Stimulated activated CD8-positive, alpha-beta memory T cell treated with anti-CD3 and anti-CD28 coated beads, Interleukin-12 subunit alpha, Interleukin-12 subunit beta, amount 100 ng/mL, for 1 hour (primary cell): ENCODE measurements around the gene LENG9.
A peak's percentile ranks its signal among the peaks of the same experiment; 100 is the strongest.
"Not testable (repeated sequence)": the region's sequence is repeated elsewhere in the genome, so short reads cannot be mapped to it uniquely, and the experiment has no call there.

Experiments
- DNase-seq: peaks from one replicate; pipeline ENCODE4 v3.0.0-alpha.2; 2020; ENCODE audit warnings: low read depth

LENG9 gene

DNA sequence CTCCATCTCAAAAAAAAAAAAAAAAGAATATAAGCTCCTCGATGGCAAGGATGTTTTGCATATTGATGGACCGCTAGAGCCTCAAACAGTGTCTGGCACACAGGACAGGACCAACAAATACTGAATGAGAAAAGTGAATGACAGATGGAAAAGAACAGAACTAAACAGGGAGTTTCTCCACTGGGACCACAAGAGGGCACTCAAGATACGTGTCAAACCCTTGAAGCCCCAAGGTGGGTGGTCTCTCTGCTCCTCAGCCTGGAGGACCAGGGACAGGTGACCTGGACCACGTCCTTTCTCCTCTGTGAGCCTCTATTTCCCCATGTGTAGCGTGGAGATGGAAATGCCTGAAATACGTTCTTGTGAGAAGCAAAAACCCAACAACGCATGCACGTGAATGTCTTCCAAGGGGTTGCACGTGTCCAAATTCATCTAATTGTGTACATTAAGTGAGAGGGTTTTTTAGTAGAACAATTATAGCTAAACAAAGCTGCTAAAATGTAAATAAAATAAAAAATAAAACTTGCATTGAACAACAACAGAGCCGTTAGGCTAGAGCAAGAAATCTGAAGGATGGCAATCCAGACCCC lies 15.2 kb upstream of the LENG9 start:
- no peak for DNase-seq

DNA sequence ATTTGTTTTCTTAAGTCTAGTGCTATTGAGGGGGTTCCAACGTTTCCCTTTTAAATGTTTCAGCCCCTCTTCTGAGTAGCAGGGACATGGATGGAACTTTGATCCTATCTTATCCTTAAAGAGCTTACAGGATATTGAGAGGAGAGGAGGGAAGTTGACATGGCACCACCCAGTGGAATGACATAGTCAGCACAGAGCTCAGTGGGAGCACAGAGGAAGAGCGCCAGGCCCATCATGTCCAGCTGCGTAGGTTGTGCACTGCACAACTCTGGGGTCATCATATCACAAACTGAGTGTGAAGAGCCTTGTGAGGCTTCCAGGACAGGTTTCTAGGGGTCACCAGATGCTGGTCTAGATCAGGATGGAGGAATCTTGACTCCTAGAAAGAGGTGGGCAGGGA lies 14.1 kb upstream of the LENG9 start:
- no peak for DNase-seq

DNA sequence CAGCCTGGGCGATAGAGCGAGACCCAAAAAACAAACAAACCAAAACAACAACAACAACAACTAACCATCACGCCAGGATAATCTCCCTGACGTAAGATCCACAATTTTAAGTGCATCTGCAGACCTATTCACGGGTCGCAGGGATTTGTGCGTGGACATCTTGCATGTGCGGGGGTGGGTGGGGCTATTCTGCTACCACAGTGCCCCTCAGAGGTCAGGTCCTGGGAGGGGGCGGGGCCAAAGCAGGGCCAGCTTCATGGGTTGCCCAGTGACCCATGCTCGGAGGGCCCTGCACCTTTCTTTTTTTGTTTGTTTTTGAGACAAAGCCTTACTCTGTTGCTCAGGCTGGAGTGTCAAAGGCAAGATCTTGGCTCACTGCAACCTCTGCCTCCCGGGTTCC lies 12.1 kb upstream of the LENG9 start:
- no peak for DNase-seq

DNA sequence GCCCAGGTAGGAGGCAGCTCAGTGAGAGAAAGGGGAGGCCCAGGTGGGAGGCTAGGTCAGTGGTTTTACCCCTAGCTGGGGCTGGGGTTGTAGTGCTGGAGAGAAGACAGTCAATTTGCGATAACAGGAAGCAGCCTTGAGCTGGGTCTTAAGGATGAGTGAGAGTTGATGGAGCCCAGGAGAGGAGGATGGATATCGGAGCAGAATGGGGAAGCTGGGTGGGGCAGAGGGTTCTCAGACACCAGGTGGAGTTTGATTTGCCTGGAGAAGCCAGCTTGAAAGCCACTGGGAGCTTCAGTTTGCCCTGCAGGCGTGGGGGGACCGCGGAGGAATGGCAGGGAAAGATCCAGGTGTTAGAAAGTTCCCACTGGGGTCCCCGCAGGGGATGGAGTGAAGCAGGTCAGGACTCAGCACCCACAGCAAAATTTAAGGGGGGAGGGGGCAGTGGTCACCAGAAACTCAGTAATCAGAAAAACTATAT lies 10.4 kb upstream of the LENG9 start:
- no peak for DNase-seq

DNA sequence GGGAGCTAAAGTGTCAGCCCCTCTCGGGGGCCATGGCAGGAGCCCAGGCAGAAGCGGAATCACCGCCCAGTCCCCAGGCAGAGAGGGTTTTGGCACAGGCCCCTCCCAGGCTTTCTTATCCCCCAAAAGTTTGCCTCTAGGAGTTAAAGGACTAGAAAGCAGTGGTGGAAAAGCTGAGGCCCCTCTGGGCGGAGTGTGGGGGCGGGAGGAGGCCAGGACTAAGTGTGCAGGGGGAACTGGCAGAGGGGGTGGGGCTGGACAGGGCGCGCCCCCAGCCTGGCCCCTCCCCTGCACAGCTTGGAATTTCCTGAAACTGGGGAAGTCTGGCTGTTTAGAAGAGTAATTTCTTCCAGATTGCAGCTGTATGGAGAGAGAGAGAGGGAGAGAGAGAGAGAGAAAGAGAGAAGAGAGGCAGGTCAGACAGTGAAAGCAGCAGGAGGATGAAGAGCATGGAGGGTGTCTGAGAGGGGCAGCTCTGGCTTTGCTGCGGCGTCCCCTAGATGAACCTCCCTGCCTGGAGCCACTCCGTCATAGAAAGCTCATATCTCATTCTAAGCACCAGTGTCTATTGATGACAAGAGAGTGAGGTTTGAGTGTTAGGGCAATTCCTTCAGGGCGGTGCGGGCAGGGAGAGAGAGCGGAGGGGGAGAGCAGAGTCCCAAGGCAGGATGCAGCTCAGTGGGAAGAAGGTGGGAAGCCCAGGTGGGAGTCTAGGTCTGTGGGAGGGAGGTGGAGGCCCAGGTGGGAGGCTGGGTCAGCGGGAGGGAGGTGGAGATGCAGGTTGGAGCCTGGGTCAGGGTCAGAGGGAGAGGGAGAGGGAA lies 9.7 kb upstream of the LENG9 start, which contains the start of gene CDC42EP5:
Gene CDC42EP5, minus strand, starts transcription at position 226 of the 821 bp plus-strand sequence. CDS start 7,749 bp downstream, outside the sequence.
- no peak for DNase-seq

DNA sequence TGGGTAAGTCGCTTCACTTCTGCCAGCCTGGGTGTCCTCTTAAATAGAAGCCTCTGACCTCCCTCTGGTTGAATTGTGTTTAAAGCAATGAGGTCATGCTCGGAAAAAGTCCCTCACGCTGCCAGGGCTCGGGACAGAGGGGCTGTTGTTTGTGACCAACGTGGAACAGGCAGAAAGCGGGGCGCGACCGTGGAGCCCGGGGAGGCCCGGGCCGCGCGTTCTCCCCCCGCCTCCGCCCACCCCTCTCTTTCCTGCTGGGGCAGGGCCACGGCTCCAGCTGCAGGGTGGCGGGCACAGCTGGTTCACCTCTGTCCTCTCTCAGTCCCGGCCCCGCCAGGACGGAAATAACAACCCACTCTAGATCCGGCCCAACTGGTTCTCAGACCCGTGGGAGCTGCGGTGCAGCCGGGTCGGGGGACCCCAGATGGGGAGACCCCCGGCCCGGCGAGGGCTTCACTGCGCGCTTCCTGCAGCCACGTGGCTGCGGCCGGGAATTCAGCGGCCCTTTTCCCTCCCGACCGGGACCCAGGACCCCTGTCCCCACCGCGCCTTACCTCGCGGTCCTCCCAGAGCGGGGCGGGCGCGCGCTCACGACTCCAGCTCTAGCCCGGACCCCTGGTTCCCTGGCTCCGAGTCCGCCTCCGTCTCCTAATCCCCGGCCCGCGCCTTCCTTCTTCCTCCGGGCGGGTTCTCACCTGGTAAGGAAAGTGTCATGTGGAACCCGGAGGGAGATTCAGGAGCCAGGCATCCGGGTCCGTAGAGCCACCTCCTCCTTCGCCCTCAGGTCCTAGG lies 7.6 kb upstream of the LENG9 start:
- DNase-seq: no peak

DNA sequence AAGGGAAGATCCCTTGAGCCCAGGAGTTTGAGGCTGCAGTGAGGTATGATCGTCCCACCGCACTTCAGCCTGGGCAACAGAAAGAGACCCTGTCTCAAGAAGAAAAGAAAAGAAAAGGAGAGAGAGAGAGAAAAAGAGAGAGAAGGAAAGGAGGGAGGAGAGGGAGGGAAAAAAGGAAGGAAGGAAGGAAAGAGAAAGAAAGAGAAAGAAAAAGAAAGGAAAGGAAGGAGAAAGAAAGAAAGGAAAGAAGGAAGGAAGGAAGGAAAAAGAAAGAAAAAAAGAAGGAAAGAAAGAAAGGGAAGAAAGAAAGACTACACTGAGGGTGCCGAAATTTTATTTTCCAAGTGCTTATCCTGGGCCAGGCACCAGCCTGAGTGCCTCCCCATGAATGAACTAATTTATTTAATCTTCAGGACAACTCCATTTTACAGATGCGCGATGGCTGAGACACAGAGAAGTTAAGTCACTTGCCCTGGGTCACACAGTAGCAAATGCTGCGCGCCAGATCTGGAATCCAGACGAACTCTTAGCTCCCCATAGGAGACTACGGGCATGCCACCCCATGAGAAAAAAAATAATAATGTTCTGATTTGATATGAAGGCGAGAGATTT lies 6.8 kb upstream of the LENG9 start:
- DNase-seq: no peak

DNA sequence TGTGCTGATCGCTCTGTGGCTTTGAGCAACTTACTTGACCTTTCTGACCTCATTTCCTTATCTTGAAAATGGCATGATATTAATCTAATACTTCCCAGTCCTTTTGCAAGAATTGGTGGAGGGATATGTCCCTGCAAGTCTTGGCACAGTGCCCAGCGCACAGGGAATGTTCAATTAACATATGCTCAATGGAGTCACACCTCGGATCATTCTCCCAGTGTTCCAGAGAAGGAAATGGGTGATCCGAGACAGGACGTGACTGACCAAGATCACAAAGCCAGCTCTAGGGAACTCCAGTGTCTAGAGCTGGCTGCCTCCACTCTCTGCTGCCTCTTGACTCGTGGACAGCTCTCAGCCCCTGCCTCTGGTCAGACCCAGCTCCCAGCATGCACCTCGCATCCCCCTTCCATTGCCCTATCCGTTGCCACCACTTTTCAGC lies 5.9 kb upstream of the LENG9 start:
- DNase-seq: no peak

DNA sequence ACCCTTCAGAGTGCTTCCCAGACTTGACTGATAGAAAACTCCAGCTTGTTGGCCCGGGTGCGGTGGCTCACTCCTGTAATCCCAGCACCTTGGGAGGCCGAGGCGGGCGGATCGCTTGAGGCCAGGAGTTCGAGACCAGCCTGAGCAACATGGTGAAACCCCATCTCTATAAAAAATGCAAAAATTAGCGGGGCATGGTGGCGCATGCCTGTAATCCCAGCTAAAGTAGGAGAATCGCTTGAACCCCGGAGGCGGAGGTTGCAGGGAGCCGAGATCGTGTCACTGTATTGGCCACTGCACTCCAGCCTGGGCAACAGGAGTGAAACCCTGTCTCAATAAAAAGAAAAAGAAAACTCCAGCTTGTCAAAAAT lies 2.5 kb upstream of the LENG9 start:
- DNase-seq: not testable (repeated sequence)

DNA sequence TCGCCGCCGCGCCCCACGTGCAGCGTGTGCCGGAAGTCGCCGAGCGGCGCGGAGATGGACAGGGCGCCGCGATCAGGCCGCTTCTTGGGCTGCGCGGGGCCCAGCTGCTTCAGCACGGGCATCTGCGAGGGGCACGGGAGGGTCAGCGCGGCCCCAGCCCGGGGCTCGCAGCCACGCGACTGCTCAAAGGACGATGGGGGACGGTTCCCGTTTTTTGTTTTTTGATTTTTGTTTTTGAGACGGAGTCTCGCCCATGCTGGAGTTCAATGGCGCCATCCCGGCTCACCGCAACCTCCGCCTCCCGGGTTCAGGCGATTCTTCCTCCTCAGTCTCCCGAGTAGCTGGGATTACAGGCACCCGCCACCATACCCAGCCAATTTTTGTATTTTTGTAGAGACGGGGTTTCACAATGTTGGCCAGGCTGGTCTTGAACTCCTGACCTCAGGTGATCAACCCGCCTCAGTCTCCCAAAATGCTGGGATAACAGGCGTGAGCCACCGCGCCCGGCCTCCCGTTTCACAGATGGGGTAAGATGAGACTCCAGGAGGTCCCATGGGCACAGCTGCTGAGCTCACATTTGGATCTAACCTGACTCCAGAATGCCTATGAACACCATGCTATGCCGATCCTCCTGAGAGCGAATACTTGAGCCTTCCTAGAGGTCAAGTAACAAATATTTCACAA lies 2.0 kb upstream of the LENG9 start:
- no peak for DNase-seq

DNA sequence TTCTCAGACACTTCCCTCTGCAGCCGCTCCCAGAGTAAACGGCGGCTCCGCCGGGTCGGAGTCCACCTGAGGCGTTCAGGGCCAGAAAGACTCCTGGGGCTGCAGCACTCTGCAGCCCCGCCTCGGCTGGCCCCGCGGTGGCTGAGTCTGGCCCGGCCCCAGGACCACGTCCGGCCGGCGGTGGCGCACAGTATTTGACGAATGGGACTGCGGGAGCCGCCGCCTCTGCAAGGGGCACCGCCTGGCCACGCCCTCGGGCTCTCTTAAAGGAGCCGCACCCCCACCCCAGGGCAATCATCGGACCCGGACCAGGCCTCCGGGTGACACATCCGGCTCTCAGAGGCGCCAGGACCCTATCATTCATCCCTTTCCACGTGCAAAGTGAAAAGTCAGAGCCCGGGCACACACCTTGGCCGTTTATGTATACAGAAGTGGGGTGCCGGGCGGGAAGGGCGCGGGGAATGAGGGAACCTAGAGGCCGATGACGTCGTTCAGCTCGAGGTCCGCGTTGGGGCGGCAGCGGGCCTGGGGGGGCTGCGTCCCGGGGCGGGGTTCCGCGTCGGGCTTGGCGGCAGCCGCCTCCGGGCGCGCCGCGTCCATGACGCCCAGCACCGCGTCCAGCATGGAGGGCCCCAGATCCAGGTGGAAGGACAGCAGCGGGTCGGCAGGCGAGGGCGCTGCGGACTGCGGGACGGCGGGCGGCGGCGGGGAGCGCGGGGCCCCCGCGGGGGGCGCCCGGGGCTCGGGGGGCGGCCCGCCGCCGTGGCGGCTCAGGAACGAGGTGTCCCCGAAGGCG lies 1.2 kb upstream of the LENG9 start:
- DNase-seq: peak; percentile 37

DNA sequence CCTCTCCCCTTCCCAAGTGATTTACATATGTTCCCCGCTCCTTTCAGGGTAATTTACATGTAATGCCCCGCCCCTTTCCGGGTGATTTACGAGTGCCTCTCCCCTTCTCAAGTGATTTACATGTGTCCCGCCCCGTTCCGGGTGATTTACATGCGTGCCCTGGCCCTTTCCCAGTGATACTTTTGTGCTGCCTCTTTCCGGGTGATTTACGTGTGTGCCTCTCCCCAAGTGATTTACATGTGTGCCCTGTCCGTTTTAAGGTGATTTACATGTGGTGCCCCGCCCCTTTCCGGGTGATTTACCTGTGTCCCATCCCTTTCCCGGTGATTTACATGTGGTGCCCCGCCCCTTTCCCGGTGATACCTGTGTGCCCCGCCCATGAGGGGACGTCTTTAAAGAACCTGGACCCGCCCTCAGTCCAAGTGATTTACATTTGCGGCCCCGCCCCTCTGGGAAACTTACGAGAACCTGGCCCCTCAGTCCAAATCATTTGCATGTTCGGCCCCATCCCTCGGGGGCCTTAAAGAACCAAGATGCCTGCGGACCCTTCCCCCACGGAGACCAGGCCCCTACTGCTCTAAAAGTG lies 559 bp upstream of the LENG9 start:
- peak; percentile 66 for DNase-seq

DNA sequence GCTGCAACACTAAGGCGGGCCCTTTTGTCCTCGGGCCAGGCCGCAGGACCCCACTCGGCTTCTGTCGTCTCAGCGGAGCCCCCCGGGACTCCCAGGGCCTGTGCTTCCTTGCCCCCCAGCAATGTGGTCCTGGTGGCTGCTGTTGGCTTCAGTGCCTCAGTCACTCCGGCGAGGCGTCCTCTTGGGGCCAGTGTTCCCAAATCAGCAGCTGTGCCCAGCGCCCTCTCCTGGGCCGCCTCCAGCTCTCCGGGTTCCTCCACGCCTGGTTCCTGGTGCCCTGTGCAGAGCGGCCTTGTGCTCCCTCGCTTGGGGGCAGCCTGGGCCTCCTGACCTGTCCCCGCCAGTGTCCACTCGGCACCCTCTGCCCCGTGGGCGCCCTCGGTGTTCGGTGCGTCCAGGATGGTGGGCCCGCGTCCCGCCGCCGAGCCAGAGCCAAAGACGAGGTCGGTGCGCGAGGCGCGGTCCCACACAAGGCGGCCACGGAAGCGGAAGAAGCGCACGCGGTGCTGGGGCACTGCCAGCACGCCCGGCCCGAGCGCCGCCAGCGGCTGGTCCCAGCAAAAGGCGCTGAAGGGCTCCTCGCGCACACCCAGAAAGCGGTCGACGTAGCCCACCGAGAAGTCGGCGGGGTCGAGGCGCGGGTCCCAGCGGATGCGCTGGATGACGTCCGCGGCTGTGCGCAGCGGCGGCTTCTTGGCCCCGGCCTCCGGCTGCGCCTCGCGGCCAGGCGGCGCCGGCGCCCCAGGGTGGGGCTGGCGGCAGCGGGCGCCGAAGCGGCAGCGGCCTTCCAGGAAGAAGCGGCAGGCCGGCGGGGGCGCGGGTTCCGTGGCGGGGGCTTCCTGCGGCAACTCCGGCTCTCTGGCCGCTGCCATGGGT lies 685 bp downstream of the LENG9 start:
- DNase-seq: peak; percentile 40

DNA sequence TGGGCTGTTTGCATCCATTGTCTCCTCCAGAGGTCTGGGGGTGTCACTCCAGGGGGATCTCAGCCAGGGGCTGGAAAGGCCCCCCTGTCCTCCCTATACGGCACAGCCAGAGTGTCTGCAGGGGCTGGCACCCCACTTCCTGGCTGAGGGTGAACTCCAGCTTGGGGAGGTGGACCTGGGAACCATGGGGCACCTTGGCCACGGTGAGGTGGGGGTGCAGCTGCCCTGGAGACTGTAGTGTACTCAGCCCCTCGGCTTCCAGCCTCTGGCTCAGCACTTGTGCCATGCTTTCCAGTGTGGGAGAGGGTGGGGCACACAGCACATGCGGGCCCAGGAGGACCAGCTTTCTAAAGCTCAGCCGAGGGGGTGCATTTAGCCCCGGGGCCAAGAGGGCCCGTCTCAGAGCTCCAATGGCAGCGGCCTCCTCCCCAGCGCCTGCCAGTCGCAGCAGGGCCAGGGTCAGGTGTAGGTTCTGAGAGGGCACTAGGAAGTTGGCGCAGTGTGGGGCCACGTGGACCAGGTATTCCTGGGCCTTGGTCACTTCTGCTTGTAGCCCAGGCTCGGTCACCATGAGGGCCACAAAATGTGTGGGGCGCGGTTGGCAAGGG lies 1.4 kb downstream of the LENG9 start:
- no peak for DNase-seq

DNA sequence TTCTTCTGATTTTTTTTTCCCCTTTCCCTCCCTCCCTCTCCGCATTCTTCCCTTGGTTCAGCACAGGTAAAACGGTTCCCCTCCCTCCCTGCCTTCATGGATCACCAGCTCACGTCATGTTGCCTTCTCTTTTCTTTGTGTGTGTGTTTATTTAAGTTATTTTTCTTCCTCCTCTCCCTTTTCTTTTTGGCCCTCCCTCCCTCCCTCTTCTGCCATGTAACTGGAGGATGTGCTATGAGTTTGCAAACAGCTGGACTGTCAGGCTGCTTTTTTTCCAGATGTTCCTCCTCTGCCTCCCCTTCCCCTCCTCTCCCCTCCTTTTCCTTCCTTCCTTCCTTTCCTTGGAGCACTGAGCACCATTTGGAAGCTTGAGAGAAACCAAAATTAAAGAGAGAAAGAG lies 2.0 kb downstream of the LENG9 start:
- no peak for DNase-seq

DNA sequence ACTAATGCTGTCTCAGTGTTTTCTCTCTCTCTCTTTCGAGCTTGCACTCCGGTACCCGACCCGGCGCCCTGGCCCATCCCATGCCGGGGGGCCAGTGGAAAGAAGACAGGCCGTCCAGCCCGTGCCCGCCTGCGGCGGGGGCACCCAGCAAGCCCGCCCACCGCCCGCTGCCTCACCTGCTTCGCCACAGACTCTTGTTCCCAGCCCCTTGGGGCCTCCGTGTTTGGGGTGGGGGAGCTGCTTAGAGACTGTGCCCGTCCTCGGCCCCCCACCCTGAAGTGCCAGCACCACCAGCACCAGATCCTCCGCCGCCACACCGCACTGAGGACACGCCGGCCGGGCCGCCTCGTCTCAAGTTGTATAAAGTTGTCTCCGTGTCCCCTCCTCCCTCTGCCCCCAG lies 2.4 kb downstream of the LENG9 start:
- DNase-seq: no peak

DNA sequence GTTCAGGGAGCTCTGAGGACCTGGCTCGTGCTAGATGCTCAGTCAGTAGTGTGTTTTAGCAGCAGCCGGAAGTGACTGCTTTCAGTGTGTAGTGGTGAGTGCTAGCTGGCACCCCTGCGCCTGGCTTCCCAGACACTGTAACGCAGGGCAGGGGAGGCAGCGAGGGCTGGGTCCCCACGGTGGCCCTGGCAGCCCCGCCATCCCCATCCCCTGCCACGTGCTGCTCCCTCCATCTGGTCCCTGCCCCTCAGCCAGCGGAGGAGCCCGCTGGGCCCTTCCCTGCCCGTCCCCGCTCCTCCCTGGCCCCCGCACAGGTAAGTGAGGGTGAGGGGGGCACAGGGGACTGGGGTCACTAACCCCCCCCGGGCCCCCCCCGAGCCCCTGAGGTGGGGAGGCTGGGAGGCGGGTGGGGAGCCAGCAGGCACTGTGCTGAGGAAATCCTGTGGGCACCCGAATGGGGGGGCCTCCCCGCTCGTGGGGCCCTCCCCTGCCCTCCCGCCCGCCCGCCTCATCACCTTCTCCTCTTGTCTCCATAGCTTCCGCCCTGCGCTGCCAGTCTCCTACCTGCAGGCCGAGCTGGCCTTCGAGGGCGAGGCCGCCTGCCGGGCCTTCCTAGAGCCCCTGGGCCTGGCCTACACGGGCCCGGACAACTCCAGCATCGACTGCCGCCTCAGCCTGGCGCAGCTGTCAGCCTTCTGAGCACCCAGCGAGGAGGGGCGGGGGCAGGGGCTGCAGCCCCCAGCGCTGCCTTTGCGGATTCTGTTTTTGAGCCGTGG lies 3.2 kb downstream of the LENG9 start:
- no peak for DNase-seq
